ENCODE measurements around the gene WDR70. TPM values are rescaled to one million over a fixed set of nuclear protein-coding genes. Genes with fewer than 3 reads are reported as not detected.

The WDR70 gene
- total RNA-seq: 38.1 and 46.8 TPM in 2 replicates

DNA sequence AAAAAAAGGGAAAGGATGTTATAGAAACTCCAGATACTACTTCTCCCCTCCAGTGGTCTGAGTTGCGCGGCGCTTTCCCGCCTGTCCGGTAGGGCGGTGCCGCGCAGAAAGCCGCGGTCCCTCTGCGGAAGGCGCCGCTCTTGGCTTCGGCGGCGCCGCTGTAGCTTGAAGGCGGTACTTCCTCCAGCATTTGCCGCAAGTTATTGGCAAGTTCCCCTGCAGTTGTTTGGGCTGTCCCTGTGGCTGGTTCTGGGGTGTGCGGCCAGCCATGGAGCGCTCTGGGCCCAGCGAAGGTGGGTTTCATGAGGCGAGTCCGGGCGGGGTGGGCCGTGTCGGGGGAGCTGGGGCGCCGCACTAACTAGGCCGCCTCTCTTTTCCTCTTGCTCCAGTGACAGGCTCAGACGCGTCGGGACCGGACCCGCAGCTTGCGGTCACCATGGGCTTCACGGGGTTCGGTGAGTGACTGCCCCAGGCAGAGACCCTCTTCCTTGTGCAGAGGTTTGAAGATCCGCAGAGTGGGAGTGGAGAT, at the start of gene WDR70:
TSS of gene WDR70 (plus strand) at position 219 of the 529 bp plus-strand sequence. CDS start at position 269, 50 bp downstream.

DNA sequence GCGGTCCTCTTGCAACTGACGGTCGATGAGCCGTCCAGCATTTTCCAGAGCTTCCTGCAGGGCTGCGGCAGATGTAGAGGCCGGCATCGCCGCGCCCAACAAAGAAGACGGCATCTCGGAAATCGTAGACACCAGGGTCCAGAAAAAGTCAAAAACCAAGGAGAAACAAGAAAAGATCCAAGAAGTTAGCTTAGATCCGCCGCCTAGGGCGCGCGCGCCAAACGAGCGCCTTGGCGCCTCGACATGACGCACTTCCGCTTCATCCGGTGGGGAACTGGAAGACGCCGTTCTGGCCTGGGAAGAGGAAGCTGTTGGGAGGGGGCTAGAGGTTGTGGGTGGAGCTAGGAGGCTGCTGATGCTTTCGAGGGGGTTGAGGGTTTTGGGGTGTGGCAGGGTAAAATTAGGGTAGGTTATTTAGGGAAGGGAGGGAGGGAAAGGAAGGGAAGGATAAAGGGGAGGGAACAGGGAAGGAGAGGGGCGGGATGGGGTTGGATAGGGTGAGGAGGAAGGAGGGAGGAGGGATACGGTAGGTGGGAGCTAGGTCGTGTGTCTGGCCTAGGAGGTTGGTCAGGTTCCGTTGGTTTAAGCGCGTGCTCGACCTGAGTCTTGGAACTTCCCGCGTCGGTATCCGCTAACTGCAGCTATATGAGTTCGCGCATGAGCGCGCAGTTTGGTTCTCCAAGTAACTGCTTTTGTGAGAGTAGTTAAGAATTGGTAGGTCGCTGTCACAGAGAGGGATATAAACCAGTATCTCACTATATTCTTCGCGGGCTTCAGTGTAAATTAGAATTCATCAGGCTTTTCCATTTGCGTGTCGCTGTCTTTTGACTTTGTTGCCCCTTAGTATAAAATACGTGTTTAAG, 8.0 kb upstream of the WDR70 start, which contains the start of gene NUP155:
TSS of gene NUP155 (minus strand) at position 243 of the 863 bp plus-strand sequence. CDS start at position 114, 129 bp downstream.

Small RNAs within 50 kb of the gene (small RNA-seq; reads per million reads assigned to genes)
- gene RNU6-1190P (not detected), gene RNU6-484P (not detected)

Other genes with a start within 250 kb of the WDR70 start
- 30.8 and 31.4 TPM in 2 replicates for gene CPLANE1, start 129.9 kb upstream of the WDR70 start, total RNA-seq
- gene NUP155, start 8.2 kb upstream of the WDR70 start, total RNA-seq: 68.6 and 74.5 TPM in 2 replicates